Measurements from ENCODE around the gene ITGB7.
A peak's percentile ranks its signal among the peaks of the same experiment; 100 is the strongest.
"Not testable (repeated sequence)": the region's sequence is repeated elsewhere in the genome, so short reads cannot be mapped to it uniquely, and the experiment has no call there.

The ITGB7 gene

DNA sequence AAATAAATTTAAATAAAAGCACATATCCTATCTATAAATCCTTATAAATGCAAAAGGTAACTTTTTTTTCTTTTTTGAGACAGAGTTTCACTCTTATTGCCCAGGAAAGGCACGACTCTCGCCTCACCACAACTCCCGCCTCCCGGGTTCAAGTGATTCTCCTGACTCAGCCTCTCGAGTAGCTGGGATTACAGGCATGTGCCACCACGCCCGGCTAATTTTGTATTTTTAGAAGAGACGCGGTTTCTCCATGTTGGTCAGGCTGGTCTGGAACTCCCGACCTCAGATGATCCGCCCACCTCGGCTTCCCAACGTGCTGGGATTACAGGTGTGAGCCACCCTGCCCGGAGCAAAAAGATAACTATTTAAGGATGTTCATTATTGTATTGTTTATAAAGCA lies 28.2 kb downstream of the ITGB7 start:
- DNase-seq (ENCODE audit: low read depth), result not testable (repeated sequence)

DNA sequence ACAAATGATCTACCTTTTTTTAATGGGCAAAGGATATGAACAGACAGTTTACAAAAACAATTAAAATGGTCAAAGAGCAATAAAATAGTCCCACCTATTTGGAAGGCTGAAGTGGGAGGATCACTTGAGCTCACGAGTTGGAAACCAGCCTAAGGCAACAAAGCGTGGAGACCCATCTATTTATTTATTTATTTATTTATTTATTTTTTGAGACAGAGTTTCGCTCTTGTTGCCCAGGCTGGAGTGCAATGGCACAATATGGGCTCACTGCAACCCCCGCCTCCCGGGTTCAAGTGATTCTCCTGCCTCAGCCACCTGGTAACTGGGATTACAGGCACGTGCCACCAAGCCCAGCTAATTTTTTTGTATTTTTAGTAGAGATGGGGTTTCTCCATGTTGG lies 29.6 kb downstream of the ITGB7 start:
- DNase-seq (ENCODE audit: low read depth), result not testable (repeated sequence)

DNA sequence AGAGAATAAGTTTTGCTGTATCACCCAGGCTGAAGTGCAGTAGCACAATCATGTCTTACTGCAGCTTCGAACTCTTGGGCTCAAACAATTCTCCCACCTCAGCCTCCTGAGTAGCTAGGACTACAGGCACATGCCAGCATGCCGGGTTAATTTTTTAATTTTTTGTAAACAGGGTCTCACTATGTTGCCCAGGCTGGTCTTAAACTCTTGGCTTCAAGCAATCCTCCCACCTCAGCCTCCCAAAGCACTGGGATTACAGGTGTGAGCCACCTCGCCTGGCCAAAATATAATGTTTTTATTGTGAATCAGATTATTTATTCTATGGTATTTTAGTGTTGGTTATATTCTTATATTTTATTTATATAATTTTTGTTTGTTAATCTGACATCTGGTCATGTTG lies 30.3 kb downstream of the ITGB7 start:
- no peak for DNase-seq (ENCODE audit: low read depth)

GRCh38 chr12:53174881-53175491 lies 32.1 kb downstream of the ITGB7 start:
- DNase-seq (ENCODE audit: low read depth), result no peak

- no peak for DNase-seq (ENCODE audit: low read depth)
These were observed 33.9 kb downstream of the ITGB7 start for GRCh38 chr12:53173085-53173715.

GRCh38 chr12:53172352-53172751 lies 34.7 kb downstream of the ITGB7 start:
- DNase-seq (ENCODE audit: low read depth), result no peak

GRCh38 chr12:53171725-53172329 lies 35.2 kb downstream of the ITGB7 start:
- no peak for DNase-seq (ENCODE audit: low read depth)

DNA sequence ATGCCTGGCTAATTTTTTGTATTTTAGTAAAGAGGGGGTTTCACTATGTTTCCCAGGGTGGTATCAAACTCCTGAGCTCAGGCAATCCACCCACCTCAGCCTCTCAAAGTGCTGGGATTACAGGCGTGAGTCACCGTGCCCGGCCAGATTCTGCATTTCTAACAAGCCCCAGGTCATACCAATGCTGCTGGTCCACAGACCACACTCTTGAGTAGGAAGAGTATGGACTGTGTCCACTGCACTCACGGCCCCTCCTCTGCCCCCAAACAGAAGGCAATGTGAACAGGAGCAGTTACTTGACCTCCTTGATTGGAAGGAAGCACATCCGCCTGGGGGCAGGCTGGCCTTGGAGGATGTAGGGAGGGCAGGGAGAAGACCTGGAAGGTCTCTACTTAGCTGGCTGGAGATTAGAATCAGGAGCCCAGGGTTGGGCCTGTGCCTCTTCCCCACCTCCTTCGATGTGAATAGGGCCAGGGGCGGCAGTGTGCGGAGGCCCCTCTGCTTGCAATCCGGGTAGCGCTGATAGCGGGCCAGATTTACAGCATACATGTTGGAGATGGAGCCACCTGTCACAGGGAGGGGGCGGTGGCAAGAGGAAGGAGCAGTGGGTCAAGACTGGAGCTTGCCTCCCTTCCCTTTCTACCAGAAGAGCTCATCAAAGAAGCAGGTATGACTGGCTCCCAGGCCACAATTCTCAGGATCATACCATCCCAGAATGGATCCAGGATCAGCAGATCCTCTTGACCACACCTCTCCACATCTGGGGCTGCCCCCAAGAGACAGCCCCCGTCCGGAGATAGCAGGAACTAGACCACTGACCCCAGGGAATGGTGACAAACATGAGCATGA lies 36.0 kb downstream of the ITGB7 start:
- no peak for DNase-seq (ENCODE audit: low read depth)

GRCh38 chr12:53170215-53170614 lies 36.8 kb downstream of the ITGB7 start:
- DNase-seq (ENCODE audit: low read depth), result no peak

DNA sequence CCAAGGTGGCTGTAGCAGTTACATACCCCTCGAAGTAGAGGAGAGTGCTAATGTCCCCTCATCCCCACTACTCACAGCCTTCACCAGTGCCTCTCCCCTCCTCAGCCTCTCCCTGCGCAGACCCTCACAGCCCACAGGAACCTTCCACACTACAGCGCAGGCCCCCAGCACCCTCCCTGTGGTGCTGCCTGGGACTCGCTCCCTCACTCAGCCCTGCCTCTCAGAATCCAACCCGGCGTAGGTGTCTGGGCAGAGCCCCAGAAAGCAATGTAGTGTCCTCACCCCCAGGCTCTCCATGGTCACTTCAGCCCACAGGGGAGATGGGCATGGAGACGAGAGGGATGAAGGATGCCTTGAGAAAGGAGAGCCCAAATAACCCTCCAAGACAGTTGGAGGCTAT lies 37.4 kb downstream of the ITGB7 start:
- DNase-seq (ENCODE audit: low read depth), result no peak

GRCh38 chr12:53166837-53167236 lies 40.2 kb downstream of the ITGB7 start:
- DNase-seq (ENCODE audit: low read depth), result no peak

GRCh38 chr12:53163008-53163407 lies 44.0 kb downstream of the ITGB7 start:
- DNase-seq (ENCODE audit: low read depth), result not testable (repeated sequence)

GRCh38 chr12:53161119-53161911 lies 45.7 kb downstream of the ITGB7 start:
- no peak for DNase-seq (ENCODE audit: low read depth)

DNA sequence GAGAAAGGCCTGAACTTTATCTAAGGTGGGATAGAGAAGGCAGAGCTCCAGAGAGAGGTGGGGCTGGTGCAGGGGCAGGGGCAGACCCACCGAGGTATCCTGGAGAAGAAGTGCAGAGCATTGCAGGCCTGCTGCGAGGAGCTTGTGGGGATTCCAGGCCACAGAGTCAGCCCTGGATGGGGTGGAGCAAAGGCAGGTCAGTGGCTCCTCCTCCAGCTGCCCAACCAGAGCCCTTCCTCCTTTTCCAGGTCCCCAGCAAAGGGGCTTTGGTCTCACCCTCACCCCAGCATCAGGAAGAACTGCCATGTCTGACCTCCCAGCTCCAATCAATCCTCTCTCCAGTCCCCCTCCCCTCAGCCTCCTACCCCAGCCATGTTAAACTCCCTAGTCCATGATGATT lies 46.4 kb downstream of the ITGB7 start:
- no peak for DNase-seq (ENCODE audit: low read depth)

DNA sequence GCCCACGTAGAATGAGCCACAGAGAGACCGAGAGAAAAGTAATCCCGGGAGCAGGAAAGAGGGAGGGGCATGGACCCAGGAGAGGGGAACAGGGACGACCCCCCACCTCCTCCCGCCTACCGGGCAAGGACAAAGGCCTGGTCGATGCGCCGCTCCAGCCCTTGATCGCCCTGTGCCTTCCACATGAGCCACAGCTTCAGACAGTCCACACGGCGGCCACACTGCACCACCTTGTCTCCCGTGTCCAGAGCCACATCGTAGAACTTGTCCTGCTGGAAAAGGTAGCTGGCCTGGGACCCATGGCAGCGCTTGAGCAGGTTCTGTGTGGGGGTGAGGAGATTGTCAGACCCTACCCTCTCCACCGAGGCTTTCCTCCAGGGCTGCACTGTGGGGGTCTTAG lies 47.1 kb downstream of the ITGB7 start:
- DNase-seq (ENCODE audit: low read depth), result no peak

DNA sequence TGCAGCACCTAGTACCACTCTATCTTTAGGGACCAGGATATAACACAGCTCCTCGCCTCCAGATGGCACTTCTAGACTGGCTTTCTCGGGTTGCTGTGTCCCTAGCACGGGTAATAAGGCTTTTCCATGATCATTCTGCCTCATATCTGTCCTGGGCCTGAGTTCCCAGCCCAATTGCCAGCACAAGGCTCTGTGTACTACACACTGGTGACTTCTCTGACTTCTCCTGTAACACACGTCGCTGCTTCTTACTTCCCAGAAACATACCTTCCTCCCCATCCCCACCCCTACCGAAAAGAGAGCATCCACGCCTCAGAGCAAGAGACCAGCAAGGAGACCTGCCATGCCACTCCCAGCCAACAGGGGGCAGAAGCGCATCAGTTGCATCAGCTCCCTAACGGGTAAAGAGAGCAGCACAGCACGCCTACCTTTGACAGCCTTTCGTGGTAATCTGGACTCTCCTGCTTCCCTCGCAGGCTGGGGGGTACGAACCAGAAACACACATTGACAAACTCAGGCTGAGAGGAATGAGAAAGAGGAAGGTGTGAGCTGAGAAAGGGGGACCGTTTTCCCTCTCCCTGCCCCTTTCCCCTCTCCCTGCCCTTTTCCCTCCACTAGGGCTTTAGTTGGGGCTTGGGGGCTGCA lies 47.7 kb downstream of the ITGB7 start:
- peak; percentile 79 for DNase-seq (ENCODE audit: low read depth)

DNA sequence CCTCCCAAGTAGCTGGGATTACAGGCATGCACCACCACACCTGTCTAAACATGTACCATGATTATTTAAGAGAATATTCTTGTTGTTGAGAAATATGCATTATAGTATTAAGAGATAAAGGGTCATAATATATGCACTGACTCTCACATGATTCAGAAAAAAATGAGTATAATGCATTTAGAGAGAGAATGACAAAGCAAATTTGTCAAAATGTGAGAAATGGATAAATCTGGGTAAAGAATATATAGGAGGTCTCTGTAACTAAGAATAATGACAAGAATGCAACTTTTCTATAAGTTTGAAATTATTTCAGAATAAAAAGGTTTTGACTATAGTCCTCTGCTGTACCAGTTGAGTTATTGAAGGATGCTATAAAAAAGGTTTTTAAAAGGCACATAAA lies 54.7 kb downstream of the ITGB7 start:
- DNase-seq (ENCODE audit: low read depth), result no peak

GRCh38 chr12:53151039-53151438 lies 56.0 kb downstream of the ITGB7 start:
- DNase-seq (ENCODE audit: low read depth), result no peak

DNA sequence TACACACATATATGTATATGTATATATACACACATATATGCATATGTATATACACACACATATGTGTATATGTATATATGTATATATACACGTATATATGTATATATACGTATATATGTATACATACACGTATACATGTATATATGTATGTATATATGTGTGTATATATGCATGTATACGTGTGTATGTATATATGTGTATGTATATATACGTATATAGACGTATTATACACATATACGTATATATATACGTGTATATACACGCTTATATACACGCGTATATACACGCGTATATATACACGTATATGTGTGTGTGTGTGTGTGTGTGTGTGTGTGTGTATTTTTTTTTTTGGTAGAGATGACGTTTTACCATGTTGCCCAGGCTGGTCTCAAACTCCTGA lies 59.4 kb downstream of the ITGB7 start:
- DNase-seq (ENCODE audit: low read depth), result no peak

GRCh38 chr12:53147181-53147580 lies 59.9 kb downstream of the ITGB7 start:
- no peak for DNase-seq (ENCODE audit: low read depth)

All from fibroblast of the conjunctiva (primary cell).